Activated CD4-positive, alpha-beta T cell treated with anti-CD3 and anti-CD28 coated beads for 36 hours (primary cell): ENCODE measurements around the gene GPC6. TPM values are rescaled to one million over a fixed set of nuclear protein-coding genes. Genes with fewer than 3 reads are reported as not detected.

Experiments
- ATAC-seq: fragments of 200-7000 bp; cut with Tn5 transposase; one replicate; pipeline ENCODE4 v1.10.0; 2021; ENCODE audit warnings: mild to moderate bottlenecking, moderate library complexity
- CTCF ChIA-PET: fragments of 350-600 bp; sonication (Branson Sonifier 250); formaldehyde crosslinking; loops from one replicate; lab custom pipeline; 2021; ENCODE audit warnings: antibody characterized with exemption; lab: Charles Lee
- POLR2A ChIA-PET: fragments of 350-600 bp; sonication (Branson Sonifier 250); formaldehyde crosslinking; loops from one replicate; lab custom pipeline; 2021; ENCODE audit warnings: antibody characterized with exemption, inconsistent platforms; lab: Charles Lee
- DNase-seq: peaks from one replicate; pipeline ENCODE4 v3.0.0-alpha.2; 2020
- H3K27ac Mint-ChIP-seq: one replicate; pipeline ENCODE4 v1.8.0; 2021; ENCODE audit warnings: mixed read lengths
- H3K27me3 Mint-ChIP-seq: one replicate; pipeline ENCODE4 v1.8.0; 2021; ENCODE audit warnings: mixed read lengths
- H3K36me3 Mint-ChIP-seq: one replicate; pipeline ENCODE4 v1.8.0; 2021; ENCODE audit warnings: low read depth, mixed read lengths
- H3K4me1 Mint-ChIP-seq: one replicate; pipeline ENCODE4 v1.8.0; 2021; ENCODE audit warnings: mixed read lengths
- H3K4me3 Mint-ChIP-seq: one replicate; pipeline ENCODE4 v1.8.0; 2021; ENCODE audit warnings: mild to moderate bottlenecking, moderate library complexity, mixed read lengths
- H3K9me3 Mint-ChIP-seq: one replicate; pipeline ENCODE4 v1.8.0; 2021; ENCODE audit warnings: low read depth, mixed read lengths
- intact Hi-C, 2 experiments: fragments of 100-400 bp; cut with DNase I in 1 of 2; cut with micrococcal nuclease in 1 of 2; formaldehyde crosslinking; loops; one replicate each; pipeline versions ENCODE4 v1.14.2 to v1.15.1; 2022 to 2024; cut with DNase I, micrococcal nuclease
- total RNA-seq, 2 experiments: library from RNA; stranded (reverse); gene quantifications; one replicate each; pipeline ENCODE4 v1.2.3, GENCODE V29; 2021

GPC6 gene
- total RNA-seq, 2 experiments from 2014 or later = not detected

DNA sequence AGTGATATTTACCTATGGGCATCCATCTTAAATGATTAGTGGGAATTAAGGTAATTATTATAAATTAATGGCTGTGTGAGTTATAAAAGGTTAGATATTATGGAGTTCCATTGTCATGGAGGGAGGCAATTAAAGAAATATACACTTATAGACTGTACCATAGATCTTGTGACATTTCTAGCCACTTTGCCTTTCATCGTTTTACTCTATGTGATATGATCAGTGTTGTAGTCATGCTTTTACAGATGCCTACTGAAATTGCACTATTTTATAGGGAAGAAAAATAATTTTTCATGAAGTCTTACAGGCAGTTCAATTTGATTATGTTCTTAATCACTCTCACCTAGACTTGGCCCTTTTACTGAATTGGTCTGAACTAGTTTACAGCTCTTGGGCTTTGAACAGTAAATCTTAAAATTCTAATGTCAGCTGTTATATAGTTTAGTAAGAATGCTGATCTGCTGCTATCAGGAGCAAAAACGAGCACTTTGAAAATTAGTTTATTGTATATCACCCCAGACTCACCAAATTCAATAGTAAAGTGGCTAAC is 301.2 kb downstream of the GPC6 start:
- DNase-seq (no peak), ATAC-seq (no peak)
- Mint-ChIP-seq H3K27me3 (no peaks in the 10 kb centered on the region), H3K36me3 (no peaks in the 10 kb centered on the region), H3K4me3 (no peak overlapping the region), H3K9me3 (no peaks in the 10 kb centered on the region), H3K27ac (no peak overlapping the region), H3K4me1 (no peaks in the 10 kb centered on the region)
- intact Hi-C loops = no loop called here
- ChIA-PET POLR2A (no interaction called here), CTCF (no interaction called here)

DNA sequence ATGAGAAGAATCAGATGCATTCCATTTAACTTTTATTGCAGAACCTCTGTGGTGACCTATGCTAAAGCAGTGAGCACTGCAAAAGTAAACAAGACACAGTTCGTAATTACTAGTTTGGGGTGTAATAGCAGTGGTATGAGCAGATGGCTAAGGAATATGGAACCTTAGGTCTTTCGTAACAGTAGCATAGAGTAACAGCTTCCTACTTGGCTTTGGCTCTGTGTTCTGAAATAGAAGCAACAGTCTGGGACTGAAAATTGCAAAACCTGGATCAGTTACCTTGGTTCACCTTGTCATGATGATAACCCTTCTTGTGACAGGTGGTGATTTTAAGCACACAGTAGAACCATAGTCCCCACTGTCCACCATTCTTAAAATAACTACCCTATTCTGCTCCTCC is 303.4 kb downstream of the GPC6 start:
- Mint-ChIP-seq H3K27ac (no peak overlapping the region), H3K36me3 (no peaks in the 10 kb centered on the region), H3K4me3 (no peak overlapping the region), H3K4me1 (no peaks in the 10 kb centered on the region), H3K27me3 (no peaks in the 10 kb centered on the region), H3K9me3 (no peaks in the 10 kb centered on the region)
- ChIA-PET POLR2A (no interaction called here), CTCF (no interaction called here)
- DNase-seq = no peak
- no peak for ATAC-seq
- intact Hi-C loops = no loop called here

- Mint-ChIP-seq H3K27me3 (no peaks in the 10 kb centered on the region), H3K36me3 (no peaks in the 10 kb centered on the region), H3K9me3 (peaks cover 1% of the 10 kb centered on the region), H3K27ac (no peak overlapping the region), H3K4me3 (no peak overlapping the region), H3K4me1 (no peaks in the 10 kb centered on the region)
- ATAC-seq (no peak), DNase-seq (no peak)
- POLR2A ChIA-PET = no interaction called here
- CTCF ChIA-PET = interaction anchor here (0.6 kb wide), 1 partner anchor 59 kb away, joined by 4 read pairs; no protein-coding TSS in a partner anchor
- intact Hi-C loops = no loop called here
Observed at GRCh38 chr13:93534181-93534700, 307.6 kb downstream of the GPC6 start.

- no peak for ATAC-seq
- Mint-ChIP-seq H3K4me1 (no peaks in the 10 kb centered on the region), H3K4me3 (no peak overlapping the region), H3K27me3 (no peaks in the 10 kb centered on the region), H3K9me3 (peaks cover 4% of the 10 kb centered on the region), H3K36me3 (no peaks in the 10 kb centered on the region), H3K27ac (no peak overlapping the region)
- intact Hi-C loops = no loop called here
- DNase-seq = no peak
- CTCF ChIA-PET = no interaction called here
- POLR2A ChIA-PET = no interaction called here
Observed at GRCh38 chr13:93535251-93535650, 308.6 kb downstream of the GPC6 start.

DNA sequence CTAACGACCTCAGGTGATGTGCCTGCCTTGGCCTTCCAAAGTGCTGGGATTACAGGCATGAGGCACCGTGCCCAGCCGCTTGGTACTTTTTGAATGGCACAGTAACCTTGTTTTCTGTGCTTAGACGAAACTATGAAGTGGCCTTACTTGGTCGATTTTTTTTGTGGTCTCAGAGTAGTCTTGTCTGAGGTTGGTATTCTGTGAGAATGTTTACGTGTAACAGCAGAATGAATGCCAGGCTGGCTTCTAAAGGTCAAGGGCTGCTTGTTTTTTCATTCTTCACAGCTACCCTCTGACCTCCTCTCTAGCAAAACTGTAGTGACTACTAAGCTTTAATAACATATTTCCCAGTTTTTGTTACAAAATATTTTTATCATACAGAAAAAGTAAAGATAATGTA is 313.3 kb downstream of the GPC6 start:
- no peaks in the 10 kb centered on the region for H3K36me3 Mint-ChIP-seq
- H3K4me1 Mint-ChIP-seq = no peaks in the 10 kb centered on the region
- ChIA-PET POLR2A (no interaction called here), CTCF (no interaction called here)
- intact Hi-C loops = no loop called here
- no peak overlapping the region for H3K27ac Mint-ChIP-seq
- no peaks in the 10 kb centered on the region for H3K27me3 Mint-ChIP-seq
- no peak overlapping the region for H3K4me3 Mint-ChIP-seq
- H3K9me3 Mint-ChIP-seq = peaks cover 7% of the 10 kb centered on the region
- no peak for DNase-seq
- ATAC-seq = no peak

- intact Hi-C loops = no loop called here
- ChIA-PET CTCF (no interaction called here), POLR2A (no interaction called here)
- no peak overlapping the region for H3K27ac Mint-ChIP-seq
- DNase-seq (no peak), ATAC-seq (no peak)
- H3K4me1 Mint-ChIP-seq = no peaks in the 10 kb centered on the region
- H3K4me3 Mint-ChIP-seq = no peak overlapping the region
- no peaks in the 10 kb centered on the region for H3K36me3 Mint-ChIP-seq
- peaks cover 4% of the 10 kb centered on the region for H3K27me3 Mint-ChIP-seq
- peaks cover 3% of the 10 kb centered on the region for H3K9me3 Mint-ChIP-seq
Observed at GRCh38 chr13:93547886-93548285, 321.3 kb downstream of the GPC6 start.

- POLR2A ChIA-PET = interaction anchor here (0.7 kb wide), 1 partner anchor 240 kb away, joined by 4 read pairs; no protein-coding TSS in a partner anchor
- H3K4me1 Mint-ChIP-seq = no peaks in the 10 kb centered on the region
- no peak for ATAC-seq
- DNase-seq = no peak
- no peaks in the 10 kb centered on the region for H3K36me3 Mint-ChIP-seq
- H3K27ac Mint-ChIP-seq = no peak overlapping the region
- intact Hi-C loops = no loop called here
- CTCF ChIA-PET = no interaction called here
- no peak overlapping the region for H3K4me3 Mint-ChIP-seq
- no peaks in the 10 kb centered on the region for H3K9me3 Mint-ChIP-seq
- peaks cover 4% of the 10 kb centered on the region for H3K27me3 Mint-ChIP-seq
Observed at GRCh38 chr13:93549326-93550005, 322.9 kb downstream of the GPC6 start.

- Mint-ChIP-seq H3K9me3 (no peaks in the 10 kb centered on the region), H3K4me1 (no peaks in the 10 kb centered on the region), H3K36me3 (no peaks in the 10 kb centered on the region), H3K4me3 (no peak overlapping the region), H3K27me3 (peaks cover 4% of the 10 kb centered on the region), H3K27ac (no peak overlapping the region)
- POLR2A ChIA-PET = interaction anchor here (0.7 kb wide), 1 partner anchor 239 kb away, joined by 4 read pairs; no protein-coding TSS in a partner anchor
- intact Hi-C loops = no loop called here
- ATAC-seq = no peak
- CTCF ChIA-PET = no interaction called here
- no peak for DNase-seq
Observed at GRCh38 chr13:93550236-93550635, 323.6 kb downstream of the GPC6 start.

DNA sequence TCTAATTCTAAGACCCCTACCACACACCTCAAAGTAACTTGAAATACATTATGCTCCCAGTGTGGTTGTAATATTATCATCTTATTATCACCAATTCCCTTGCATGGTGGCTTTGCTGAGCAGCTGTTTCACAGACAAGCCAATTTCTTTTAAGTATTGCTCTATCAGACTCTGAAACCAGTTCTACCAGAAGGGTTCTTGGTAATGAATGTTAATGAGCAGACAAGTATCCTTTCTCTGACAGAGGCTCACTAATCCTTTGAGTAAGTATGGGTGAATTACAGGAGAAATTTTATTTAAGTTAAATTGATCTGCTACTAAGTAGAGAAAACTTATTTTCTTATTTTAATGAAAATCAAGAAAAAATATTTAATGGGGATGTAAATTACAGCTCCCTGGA is 326.0 kb downstream of the GPC6 start:
- no peaks in the 10 kb centered on the region for H3K36me3 Mint-ChIP-seq
- H3K4me1 Mint-ChIP-seq = no peaks in the 10 kb centered on the region
- no peak overlapping the region for H3K27ac Mint-ChIP-seq
- no peak for ATAC-seq
- ChIA-PET CTCF (no interaction called here), POLR2A (no interaction called here)
- H3K9me3 Mint-ChIP-seq = no peaks in the 10 kb centered on the region
- peaks cover 4% of the 10 kb centered on the region for H3K27me3 Mint-ChIP-seq
- intact Hi-C loops = no loop called here
- no peak for DNase-seq
- H3K4me3 Mint-ChIP-seq = no peak overlapping the region

- peaks cover 2% of the 10 kb centered on the region for H3K27me3 Mint-ChIP-seq
- DNase-seq (no peak), ATAC-seq (no peak)
- H3K4me3 Mint-ChIP-seq = no peak overlapping the region
- no peaks in the 10 kb centered on the region for H3K9me3 Mint-ChIP-seq
- intact Hi-C loops = no loop called here
- H3K27ac Mint-ChIP-seq = no peak overlapping the region
- no peaks in the 10 kb centered on the region for H3K36me3 Mint-ChIP-seq
- H3K4me1 Mint-ChIP-seq = no peaks in the 10 kb centered on the region
- ChIA-PET CTCF (no interaction called here), POLR2A (no interaction called here)
Observed at GRCh38 chr13:93554514-93554913, 327.9 kb downstream of the GPC6 start.

GRCh38 chr13:93558637-93559036 is 332.0 kb downstream of the GPC6 start:
- Mint-ChIP-seq H3K27me3 (no peaks in the 10 kb centered on the region), H3K9me3 (no peaks in the 10 kb centered on the region), H3K4me1 (no peaks in the 10 kb centered on the region), H3K36me3 (no peaks in the 10 kb centered on the region), H3K4me3 (no peak overlapping the region), H3K27ac (no peak overlapping the region)
- DNase-seq = no peak
- CTCF ChIA-PET = no interaction called here
- intact Hi-C loops = no loop called here
- POLR2A ChIA-PET = no interaction called here
- no peak for ATAC-seq

- intact Hi-C loops = no loop called here
- no peak overlapping the region for H3K4me3 Mint-ChIP-seq
- H3K27me3 Mint-ChIP-seq = no peaks in the 10 kb centered on the region
- ChIA-PET POLR2A (no interaction called here), CTCF (no interaction called here)
- ATAC-seq (no peak), DNase-seq (no peak)
- no peak overlapping the region for H3K27ac Mint-ChIP-seq
- H3K4me1 Mint-ChIP-seq = no peaks in the 10 kb centered on the region
- no peaks in the 10 kb centered on the region for H3K36me3 Mint-ChIP-seq
- H3K9me3 Mint-ChIP-seq = no peaks in the 10 kb centered on the region
Observed at GRCh38 chr13:93559718-93560117, 333.1 kb downstream of the GPC6 start.
